Measurements from ENCODE around the gene RBP5.

RBP5 gene

GRCh38 chr12:7120166-7120565 lies 8.5 kb downstream of the RBP5 start:
- FAIRE-seq, result no peak
- TF ChIP-seq TAF1 (IDR thresholded peaks at IDR 0.05; ENCODE audit: low read depth, low read length) (no peak), POLR2A (IDR thresholded peaks at IDR 0.05; ENCODE audit: low read depth, low read length) (no peak), SPI1 (IDR thresholded peaks at IDR 0.05; ENCODE audit: low read depth, low read length) (no peak)
- no peak for DNase-seq (ENCODE audit: insufficient read length, low spot score)

DNA sequence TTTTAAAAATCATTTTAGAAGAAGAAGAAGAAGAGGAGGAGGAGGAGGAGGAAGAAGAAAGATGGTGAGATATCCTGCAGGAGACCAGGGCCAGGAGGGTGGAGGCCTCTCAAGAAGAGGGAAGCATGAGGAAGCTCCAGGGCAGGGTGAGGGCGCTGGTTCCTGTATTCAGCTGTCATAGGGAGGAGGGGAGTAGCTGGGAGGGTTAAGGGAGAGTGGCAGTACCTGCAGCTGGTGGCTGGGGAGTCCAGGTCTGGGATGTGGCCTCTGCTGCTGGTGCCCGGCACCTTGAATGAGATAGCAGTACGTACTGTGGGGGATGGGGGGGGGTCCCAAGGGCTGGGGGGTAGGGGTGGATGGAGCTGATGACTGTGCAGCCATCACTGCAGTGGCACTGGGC lies 9.8 kb downstream of the RBP5 start:
- no peak for TF ChIP-seq PAX5 (IDR thresholded peaks at IDR 0.05; ENCODE audit: insufficient read depth, low read length, severe bottlenecking)
- no peak for TF ChIP-seq POLR2AphosphoS5 (IDR thresholded peaks at IDR 0.05; ENCODE audit: low read depth, low read length)
- no peak for TF ChIP-seq POU2F2 (IDR thresholded peaks at IDR 0.05; ENCODE audit: low read depth, low read length)
- TF ChIP-seq TAF1 (IDR thresholded peaks at IDR 0.05; ENCODE audit: low read depth, low read length), result no peak
- no peak for TF ChIP-seq SPI1 (IDR thresholded peaks at IDR 0.05; ENCODE audit: low read depth, low read length)
- no peak for TF ChIP-seq POLR2A (IDR thresholded peaks at IDR 0.05; ENCODE audit: low read depth, low read length)
- DNase-seq (ENCODE audit: insufficient read length, low spot score) (no peak), FAIRE-seq (no peak)

DNA sequence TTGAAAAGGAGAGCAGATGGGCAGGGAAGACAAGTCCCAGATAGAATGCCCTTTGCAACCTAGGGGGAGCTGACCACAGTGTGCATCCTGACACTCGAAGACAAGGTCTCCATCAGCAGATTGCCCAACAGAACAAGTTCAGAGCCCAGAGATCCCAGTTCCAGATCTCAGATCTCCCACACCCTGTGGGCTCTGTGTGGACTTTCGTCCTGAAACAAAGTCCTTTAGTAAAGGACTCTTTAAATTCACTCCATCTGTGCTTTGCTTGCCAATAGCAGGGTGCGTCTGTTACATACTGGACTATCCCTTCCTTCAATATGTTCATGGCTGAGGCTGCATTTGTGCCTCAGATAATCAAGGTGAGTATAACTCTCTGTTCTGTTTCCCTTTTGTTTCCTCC lies 11.0 kb downstream of the RBP5 start:
- DNase-seq (ENCODE audit: insufficient read length, low spot score), result no peak
- FAIRE-seq, result no peak
- no peak for TF ChIP-seq POLR2A (IDR thresholded peaks at IDR 0.05; ENCODE audit: low read depth, low read length)
- no peak for TF ChIP-seq POLR2AphosphoS5 (IDR thresholded peaks at IDR 0.05; ENCODE audit: low read depth, low read length)
- TF ChIP-seq PAX5 (IDR thresholded peaks at IDR 0.05; ENCODE audit: insufficient read depth, low read length, severe bottlenecking), result no peak
- TF ChIP-seq TAF1 (IDR thresholded peaks at IDR 0.05; ENCODE audit: low read depth, low read length), result no peak
- no peak for TF ChIP-seq POU2F2 (IDR thresholded peaks at IDR 0.05; ENCODE audit: low read depth, low read length)
- no peak for TF ChIP-seq SPI1 (IDR thresholded peaks at IDR 0.05; ENCODE audit: low read depth, low read length)

DNA sequence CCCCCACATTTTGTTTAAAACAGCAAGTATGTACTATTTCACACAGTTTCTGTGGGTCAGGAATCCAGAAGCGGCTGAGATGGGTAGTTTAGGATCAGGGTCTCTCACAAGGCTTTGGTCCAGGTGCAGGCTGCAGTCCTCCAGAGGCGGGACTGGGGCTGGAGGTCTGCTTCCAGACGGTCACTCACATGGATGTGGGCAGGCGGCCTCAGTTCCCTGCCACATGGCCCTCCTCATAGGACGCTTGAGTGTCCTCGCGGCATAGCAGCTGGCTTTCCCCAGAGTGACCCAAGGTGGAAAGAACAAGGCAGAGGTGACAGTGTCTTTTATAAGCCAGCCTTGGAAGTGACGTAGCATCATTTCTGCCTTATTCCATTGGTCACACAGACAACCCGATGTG lies 11.8 kb downstream of the RBP5 start:
- FAIRE-seq (no peak), DNase-seq (ENCODE audit: insufficient read length, low spot score) (no peak)
- no peak for TF ChIP-seq POU2F2 (IDR thresholded peaks at IDR 0.05; ENCODE audit: low read depth, low read length)
- no peak for TF ChIP-seq POLR2AphosphoS5 (IDR thresholded peaks at IDR 0.05; ENCODE audit: low read depth, low read length)
- no peak for TF ChIP-seq TAF1 (IDR thresholded peaks at IDR 0.05; ENCODE audit: low read depth, low read length)
- no peak for TF ChIP-seq SPI1 (IDR thresholded peaks at IDR 0.05; ENCODE audit: low read depth, low read length)
- TF ChIP-seq POLR2A (IDR thresholded peaks at IDR 0.05; ENCODE audit: low read depth, low read length), result no peak
- TF ChIP-seq PAX5 (IDR thresholded peaks at IDR 0.05; ENCODE audit: insufficient read depth, low read length, severe bottlenecking), result no peak

GRCh38 chr12:7116196-7116595 lies 12.5 kb downstream of the RBP5 start:
- TF ChIP-seq TAF1 (IDR thresholded peaks at IDR 0.05; ENCODE audit: low read depth, low read length), result no peak
- no peak for TF ChIP-seq POLR2A (IDR thresholded peaks at IDR 0.05; ENCODE audit: low read depth, low read length)
- TF ChIP-seq POLR2AphosphoS5 (IDR thresholded peaks at IDR 0.05; ENCODE audit: low read depth, low read length), result no peak
- TF ChIP-seq POU2F2 (IDR thresholded peaks at IDR 0.05; ENCODE audit: low read depth, low read length), result no peak
- no peak for TF ChIP-seq PAX5 (IDR thresholded peaks at IDR 0.05; ENCODE audit: insufficient read depth, low read length, severe bottlenecking)
- DNase-seq (ENCODE audit: insufficient read length, low spot score) (no peak), FAIRE-seq (no peak)

DNA sequence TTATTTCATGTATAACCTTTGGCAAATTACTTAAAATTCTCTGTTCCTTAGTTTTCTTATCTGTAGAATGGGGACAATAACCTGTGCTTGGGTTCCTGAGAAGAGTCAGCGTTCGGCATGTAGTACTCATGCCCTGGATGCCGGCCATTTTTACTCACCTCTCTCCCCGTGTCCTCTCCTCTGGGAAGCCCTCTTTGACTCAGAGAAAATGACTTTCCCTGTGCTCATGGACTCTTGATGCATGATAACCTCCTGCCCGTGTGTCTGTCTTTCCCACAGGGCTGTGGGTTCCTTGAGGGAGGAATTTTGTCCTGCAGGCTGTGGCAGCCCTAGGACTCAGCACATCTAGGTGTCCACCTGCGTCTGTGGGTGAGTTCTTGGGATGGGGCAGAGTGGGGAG lies 13.8 kb downstream of the RBP5 start:
- FAIRE-seq, result no peak
- TF ChIP-seq TAF1 (IDR thresholded peaks at IDR 0.05; ENCODE audit: low read depth, low read length), result no peak
- no peak for DNase-seq (ENCODE audit: insufficient read length, low spot score)

- FAIRE-seq, result no peak
These were observed 14.7 kb downstream of the RBP5 start for GRCh38 chr12:7114008-7114407.

GRCh38 chr12:7113389-7113871 lies 15.3 kb downstream of the RBP5 start:
- FAIRE-seq, result peak; percentile 74
- DNase-seq (ENCODE audit: insufficient read length, low spot score), result no peak
- TF ChIP-seq TAF1 (IDR thresholded peaks at IDR 0.05; ENCODE audit: low read depth, low read length), result no peak

More at GRCh38 chr12:7114008-7114407, 14.7 kb downstream of the RBP5 start:
- no peak for DNase-seq (ENCODE audit: insufficient read length, low spot score)
- no peak for TF ChIP-seq POLR2A (IDR thresholded peaks at IDR 0.05; ENCODE audit: low read depth, low read length)

DNA sequence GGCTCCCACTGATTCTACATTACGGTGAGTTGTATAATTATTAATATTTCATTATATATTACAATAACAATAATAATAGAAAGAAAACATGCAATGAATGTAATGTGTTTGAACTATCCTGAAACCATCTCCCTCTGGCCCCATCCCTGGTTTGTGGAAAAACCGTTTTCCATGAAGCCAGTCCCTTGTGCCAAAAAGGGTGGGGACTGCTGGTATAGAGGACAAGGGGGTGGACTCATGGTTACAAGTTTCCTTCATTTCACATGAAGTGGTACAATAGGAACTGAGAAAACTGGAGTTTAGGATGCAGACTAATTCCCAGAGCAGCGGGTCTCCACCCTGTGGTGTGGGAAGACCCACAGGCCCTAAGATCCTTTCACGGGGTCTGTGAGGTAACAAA lies 16.6 kb downstream of the RBP5 start:
- DNase-seq (ENCODE audit: insufficient read length, low spot score) (no peak), FAIRE-seq (peak; percentile 9)
- TF ChIP-seq PAX5 (IDR thresholded peaks at IDR 0.05; ENCODE audit: insufficient read depth, low read length, severe bottlenecking), result no peak

GRCh38 chr12:7110661-7111060 lies 18.0 kb downstream of the RBP5 start:
- TF ChIP-seq SPI1 (IDR thresholded peaks at IDR 0.05; ENCODE audit: low read depth, low read length) (no peak), POLR2AphosphoS5 (IDR thresholded peaks at IDR 0.05; ENCODE audit: low read depth, low read length) (no peak), PAX5 (IDR thresholded peaks at IDR 0.05; ENCODE audit: insufficient read depth, low read length, severe bottlenecking) (no peak), POLR2A (IDR thresholded peaks at IDR 0.05; ENCODE audit: low read depth, low read length) (no peak), POU2F2 (IDR thresholded peaks at IDR 0.05; ENCODE audit: low read depth, low read length) (no peak), TAF1 (IDR thresholded peaks at IDR 0.05; ENCODE audit: low read depth, low read length) (no peak)
- DNase-seq (ENCODE audit: insufficient read length, low spot score), result no peak
- no peak for FAIRE-seq

DNA sequence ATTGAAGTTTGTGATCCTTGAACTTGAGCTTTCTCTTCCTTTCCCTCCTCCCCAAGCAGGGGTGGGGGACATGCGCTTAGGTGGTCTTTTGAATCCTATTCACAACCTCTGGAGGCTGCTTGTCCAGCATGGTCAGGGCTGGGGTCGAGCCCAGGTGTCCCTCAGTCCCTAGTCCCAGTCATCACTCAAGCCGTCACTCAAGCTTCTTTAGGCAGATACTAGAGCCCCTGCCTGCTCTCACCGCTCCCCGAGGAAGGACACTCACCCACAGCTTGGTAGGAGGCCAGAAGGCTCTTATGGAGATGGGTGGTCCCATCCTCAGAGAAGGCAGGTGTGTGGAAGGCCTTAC lies 19.1 kb downstream of the RBP5 start:
- no peak for TF ChIP-seq PAX5 (IDR thresholded peaks at IDR 0.05; ENCODE audit: insufficient read depth, low read length, severe bottlenecking)
- TF ChIP-seq POLR2A (IDR thresholded peaks at IDR 0.05; ENCODE audit: low read depth, low read length), result no peak
- TF ChIP-seq POU2F2 (IDR thresholded peaks at IDR 0.05; ENCODE audit: low read depth, low read length), result no peak
- no peak for TF ChIP-seq TAF1 (IDR thresholded peaks at IDR 0.05; ENCODE audit: low read depth, low read length)
- TF ChIP-seq SPI1 (IDR thresholded peaks at IDR 0.05; ENCODE audit: low read depth, low read length), result no peak
- TF ChIP-seq POLR2AphosphoS5 (IDR thresholded peaks at IDR 0.05; ENCODE audit: low read depth, low read length), result no peak
- FAIRE-seq (no peak), DNase-seq (ENCODE audit: insufficient read length, low spot score) (no peak)
